GM12878 (cell line): ENCODE measurements around the gene TMC6. TPM values are rescaled to one million over a fixed set of nuclear protein-coding genes. Genes with fewer than 3 reads are reported as not detected.
A peak's percentile ranks its signal among the peaks of the same experiment; 100 is the strongest.

Source experiments
- BHLHE40 ChIP-seq, 2 experiments: fragments of 450-650 bp in 1 of 2; IDR thresholded peaks; 2 replicates each; pipeline ENCODE4 v1.6.1; 2011 to 2017; ENCODE audit warnings: low read depth in 2 of 2, borderline replicate concordance in 1 of 2, improper control_type of control experiment in 1 of 2, low read length in 1 of 2, mild to moderate bottlenecking in 1 of 2
- BMI1 ChIP-seq: fragments of 450-650 bp; IDR thresholded peaks from 2 replicates; pipeline ENCODE4 v1.6.1; 2016; ENCODE audit warnings: mild to moderate bottlenecking, moderate library complexity, borderline replicate concordance
- CEBPZ ChIP-seq: fragments of 150-350 bp; IDR thresholded peaks from 2 replicates; pipeline ENCODE4 v1.6.1; 2016; ENCODE audit warnings: low read depth, low read length
- CHD4 ChIP-seq: fragments of 200-600 bp; sonication (generic); IDR thresholded peaks from 2 replicates; pipeline ENCODE4 v1.6.1; 2016; ENCODE audit warnings: mild to moderate bottlenecking
- CREM ChIP-seq: IDR thresholded peaks from 2 replicates; pipeline ENCODE4 v1.6.1; 2014; ENCODE audit warnings: antibody characterized with exemption, low read depth
- EGR1 ChIP-seq, 2 experiments: IDR thresholded peaks; 1 replicate in 1 of 2; 2 replicates in 1 of 2; pipeline ENCODE4 v1.6.1; 2011 to 2012; ENCODE audit warnings: low read depth in 2 of 2, low read length in 2 of 2, borderline replicate concordance in 1 of 2, mild to moderate bottlenecking in 1 of 2, moderate library complexity in 1 of 2
- EP300 ChIP-seq, 2 experiments: fragments of 150-350 bp in 1 of 2; IDR thresholded peaks; 2 replicates each; pipeline ENCODE4 v1.6.1; 2011 to 2012; ENCODE audit warnings: low read depth in 2 of 2, low read length in 2 of 2, borderline replicate concordance in 1 of 2, improper control_type of control experiment in 1 of 2, inconsistent platforms in 1 of 2; ENCODE audit not compliant: control insufficient read depth in 1 of 2
- ESRRA ChIP-seq: IDR thresholded peaks from 2 replicates; pipeline ENCODE4 v1.6.1; 2012; ENCODE audit warnings: mild to moderate bottlenecking, low read length, improper control_type of control experiment
- JUNB ChIP-seq: IDR thresholded peaks from 2 replicates; pipeline ENCODE4 v1.6.1; 2016; ENCODE audit warnings: antibody characterized with exemption, mild to moderate bottlenecking
- MXI1 ChIP-seq: fragments of 150-350 bp; IDR thresholded peaks from 2 replicates; pipeline ENCODE4 v1.6.1; 2011; ENCODE audit warnings: low read depth, mild to moderate bottlenecking, inconsistent platforms, low read length, improper control_type of control experiment
- NFIC ChIP-seq: IDR thresholded peaks from 2 replicates; pipeline ENCODE4 v1.6.1; 2012; ENCODE audit warnings: low read depth, mild to moderate bottlenecking, inconsistent platforms, low read length, moderate library complexity
- PBX3 ChIP-seq: IDR thresholded peaks from 2 replicates; pipeline ENCODE4 v1.6.1; 2011; ENCODE audit warnings: mild to moderate bottlenecking, low read depth, low read length, moderate library complexity; ENCODE audit not compliant: insufficient replicate concordance
- RB1 ChIP-seq: fragments of 450-650 bp; formaldehyde crosslinking; IDR thresholded peaks from 2 replicates; pipeline ENCODE4 v1.6.1; 2017; ENCODE audit warnings: mild to moderate bottlenecking, borderline replicate concordance
- SMAD1 ChIP-seq: fragments of 450-650 bp; IDR thresholded peaks from 2 replicates; pipeline ENCODE4 v1.6.1; 2018; ENCODE audit warnings: mild to moderate bottlenecking, low read depth; ENCODE audit not compliant: partially characterized antibody
- SPI1 ChIP-seq: IDR thresholded peaks from 2 replicates; pipeline ENCODE4 v1.6.1; 2011; ENCODE audit warnings: low read depth, mild to moderate bottlenecking, low read length, moderate library complexity, borderline replicate concordance; ENCODE audit not compliant: insufficient read depth
- SREBF2 ChIP-seq: IDR thresholded peaks from 2 replicates; pipeline ENCODE4 v1.6.1; 2012; ENCODE audit warnings: mild to moderate bottlenecking, low read length
- USF1 ChIP-seq: IDR thresholded peaks from 2 replicates; pipeline ENCODE4 v1.6.1; 2011; ENCODE audit warnings: borderline replicate concordance, low read depth, mild to moderate bottlenecking, moderate library complexity, mixed read lengths, low read length; ENCODE audit not compliant: insufficient read depth; ENCODE audit errors: extremely low read length
- ZBTB40 ChIP-seq: fragments of 450-650 bp; IDR thresholded peaks from 2 replicates; pipeline ENCODE4 v1.6.1; 2016; ENCODE audit warnings: mild to moderate bottlenecking, moderate library complexity, borderline replicate concordance
- ZNF274 ChIP-seq: IDR thresholded peaks from one replicate; pipeline ENCODE4 v1.8.0; 2011; ENCODE audit not compliant: insufficient read length, insufficient read depth
- polyA plus RNA-seq, 11 experiments: library from polyadenylated mRNA; depleted of rRNA in 4 of 11; unstranded in 6 of 11; stranded (reverse) in 5 of 11; fragments of >200 nt; fragmentation: Nextera tagmentation in 4 of 11; fragmentation: Illumina TruSeq in 1 of 11; extraction: Ambion mirVana in 4 of 11; extraction: Trizol in 1 of 11; gene quantifications; 1 replicate in 1 of 11; 2 replicates in 10 of 11; pipeline versions ENCODE4 v1.2.1 to v1.2.3, GENCODE V29; 2011 to 2016; ENCODE audit warnings: inconsistent platforms in 2 of 11, missing spikeins in 2 of 11, low read depth in 1 of 11
- total RNA-seq, 4 experiments: library from RNA; depleted of rRNA in 3 of 4; stranded (reverse); fragments of >200 nt in 3 of 4; fragmentation: Illumina TruSeq in 1 of 4; extraction: Trizol in 1 of 4; gene quantifications; 2 replicates each; pipeline versions ENCODE4 v1.2.1 to v1.2.3, GENCODE V29; 2013 to 2021

TMC6 gene
- total and polyA plus RNA-seq, 10 of the 15 experiments (the other 5 are each of a cell fraction or from before 2014, with no cell fraction given): 1.9 to 232 (median 60.6) TPM

- TF ChIP-seq RB1: no peak
- no peak for TF ChIP-seq JUNB
- TF ChIP-seq CHD4: no peak
- TF ChIP-seq SPI1: no peak
- no peak for TF ChIP-seq CEBPZ
- no peak for TF ChIP-seq EP300 (IDR thresholded peaks at IDR 0.05; ENCODE audit: borderline replicate concordance in 1 of 2, control insufficient read depth in 1 of 2, low read depth in 2 of 2, low read length in 2 of 2)
- no peak for TF ChIP-seq CREM
- TF ChIP-seq ESRRA: no peak
- no peak for TF ChIP-seq PBX3
- no peak for TF ChIP-seq NFIC
- TF ChIP-seq BMI1: no peak
- TF ChIP-seq SMAD1: no peak
- TF ChIP-seq MXI1: peak; percentile 6; the same call in 1 of the 2 replicates
- no peak for TF ChIP-seq USF1
- TF ChIP-seq SREBF2: no peak
- TF ChIP-seq ZNF274: no peak
- TF ChIP-seq EGR1 (IDR thresholded peaks at IDR 0.05; ENCODE audit: borderline replicate concordance in 1 of 2, low read depth in 2 of 2, low read length in 2 of 2): no peak
- no peak for TF ChIP-seq ZBTB40
- no peak for TF ChIP-seq BHLHE40 (IDR thresholded peaks at IDR 0.05; ENCODE audit: borderline replicate concordance in 1 of 2, low read depth in 2 of 2, low read length in 1 of 2)
Measured at GRCh38 chr17:78125138-78125913, 3.2 kb downstream of the TMC6 start (continued).
